Central memory CD8-positive, alpha-beta T cell (primary cell): ENCODE results near the gene RREB1.
A peak's percentile ranks its signal among the peaks of the same experiment; 100 is the strongest.

Experiments used
- ATAC-seq: fragments of 150-1000 bp; cut with Tn5 transposase; replicated peaks from 2 replicates; pipeline ENCODE4 v1.10.0; 2022; ENCODE audit warnings: mild to moderate bottlenecking, moderate FRiP score, moderate number of reproducible peaks; ENCODE audit not compliant: poor library complexity, severe bottlenecking; ENCODE audit errors: extremely low read depth
- DNase-seq, 2 donors: peaks; one replicate each; pipeline ENCODE4 v3.0.0; 2021; ENCODE audit warnings: low spot score in 2 of 2
- H3K27ac Mint-ChIP-seq: one replicate; pipeline ENCODE4 v1.8.0; 2022; ENCODE audit warnings: low read depth, mild to moderate bottlenecking, moderate library complexity, mixed read lengths
- H3K27me3 Mint-ChIP-seq: one replicate; pipeline ENCODE4 v1.8.0; 2022; ENCODE audit warnings: mixed read lengths
- H3K36me3 Mint-ChIP-seq: one replicate; pipeline ENCODE4 v1.8.0; 2022; ENCODE audit warnings: mild to moderate bottlenecking, moderate library complexity, mixed read lengths; ENCODE audit not compliant: insufficient read depth
- H3K4me1 Mint-ChIP-seq: one replicate; pipeline ENCODE4 v1.8.0; 2022; ENCODE audit warnings: mixed read lengths
- H3K4me3 Mint-ChIP-seq: one replicate; pipeline ENCODE4 v1.8.0; 2022; ENCODE audit warnings: mild to moderate bottlenecking, moderate library complexity, mixed read lengths
- H3K9me3 Mint-ChIP-seq: one replicate; pipeline ENCODE4 v1.8.0; 2022; ENCODE audit warnings: mixed read lengths

Gene RREB1

DNA sequence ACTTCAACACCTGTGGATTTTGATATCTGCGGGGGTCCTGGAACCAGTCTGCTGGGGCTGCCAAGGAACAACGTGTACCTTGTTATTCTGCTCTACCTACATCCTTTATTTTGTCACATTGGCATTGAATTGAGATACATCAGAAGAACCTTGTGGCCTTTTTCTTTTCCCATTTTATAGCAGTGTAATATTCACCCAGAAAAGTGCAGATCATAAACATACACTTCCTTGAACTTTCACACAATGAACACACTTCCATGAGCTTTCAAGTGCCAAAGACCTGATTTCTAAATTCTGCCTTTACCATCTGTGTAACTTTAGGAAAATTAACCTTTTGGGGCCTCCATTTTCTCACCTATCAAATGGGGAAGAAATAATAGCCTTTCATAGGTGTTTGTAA lies 29.9 kb upstream of the RREB1 start:
- Mint-ChIP-seq H3K36me3 (peaks cover 1% of the 10 kb centered on the region), H3K9me3 (no peaks in the 10 kb centered on the region), H3K27me3 (no peaks in the 10 kb centered on the region), H3K27ac (no peak overlapping the region), H3K4me1 (peaks cover 14% of the 10 kb centered on the region), H3K4me3 (no peak overlapping the region)
- ATAC-seq (no peak), DNase-seq (no peak)

- DNase-seq (no peak), ATAC-seq (no peak)
- no peak overlapping the region for H3K4me3 Mint-ChIP-seq
- no peak overlapping the region for H3K27ac Mint-ChIP-seq
- no peaks in the 10 kb centered on the region for H3K9me3 Mint-ChIP-seq
- peaks cover under 1% of the 10 kb centered on the region for H3K36me3 Mint-ChIP-seq
- H3K4me1 Mint-ChIP-seq = peaks cover 10% of the 10 kb centered on the region
- no peaks in the 10 kb centered on the region for H3K27me3 Mint-ChIP-seq
Observed at GRCh38 chr6:7078856-7079255, 28.9 kb upstream of the RREB1 start.

- H3K27me3 Mint-ChIP-seq = no peaks in the 10 kb centered on the region
Observed at GRCh38 chr6:7080311-7080710, 27.4 kb upstream of the RREB1 start.

GRCh38 chr6:7085911-7086310 lies 21.9 kb upstream of the RREB1 start:
- ATAC-seq = no peak
- Mint-ChIP-seq H3K9me3 (no peaks in the 10 kb centered on the region), H3K27ac (peak overlapping the region; percentile 71)

More at GRCh38 chr6:7080311-7080710, 27.4 kb upstream of the RREB1 start:
- no peak overlapping the region for H3K27ac Mint-ChIP-seq
- peaks cover 4% of the 10 kb centered on the region for H3K4me1 Mint-ChIP-seq
- DNase-seq = no peak
- H3K4me3 Mint-ChIP-seq = no peak overlapping the region
- H3K36me3 Mint-ChIP-seq = peaks cover under 1% of the 10 kb centered on the region
- no peak for ATAC-seq
- H3K9me3 Mint-ChIP-seq = no peaks in the 10 kb centered on the region

DNA sequence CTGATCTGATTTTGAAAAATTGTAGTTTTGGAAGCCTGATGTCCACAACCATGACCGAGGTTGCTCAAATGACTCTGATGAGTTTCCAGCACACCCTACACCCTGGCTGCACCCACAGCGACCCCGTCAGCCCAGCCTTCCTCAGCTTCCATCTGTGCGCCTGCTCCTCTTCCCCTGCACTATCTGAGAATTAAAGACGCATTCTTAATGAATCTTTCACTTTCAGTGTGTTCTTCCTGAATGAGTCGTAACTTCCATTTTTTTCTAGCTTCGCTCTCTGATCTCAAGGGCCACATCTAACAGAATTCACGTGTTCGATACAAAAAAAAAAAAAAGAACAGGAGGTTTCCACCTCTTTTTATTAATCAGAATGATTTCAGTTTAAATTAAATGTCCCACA lies 21.3 kb upstream of the RREB1 start:
- Mint-ChIP-seq H3K27me3 (no peaks in the 10 kb centered on the region), H3K4me1 (peaks cover 23% of the 10 kb centered on the region), H3K27ac (peak overlapping the region; percentile 92), H3K36me3 (peaks cover 5% of the 10 kb centered on the region), H3K9me3 (no peaks in the 10 kb centered on the region), H3K4me3 (peak overlapping the region; percentile 73)
- DNase-seq = no peak
- ATAC-seq = peak; percentile 37

More at GRCh38 chr6:7085911-7086310, 21.9 kb upstream of the RREB1 start:
- Mint-ChIP-seq H3K4me1 (peaks cover 23% of the 10 kb centered on the region), H3K36me3 (peaks cover 5% of the 10 kb centered on the region), H3K4me3 (peak overlapping the region; percentile 73), H3K27me3 (no peaks in the 10 kb centered on the region)
- DNase-seq = no peak

GRCh38 chr6:7087066-7087465 lies 20.7 kb upstream of the RREB1 start:
- peak; percentile 29 for ATAC-seq
- peak overlapping the region; percentile 92 for H3K27ac Mint-ChIP-seq

GRCh38 chr6:7087491-7087979 lies 20.2 kb upstream of the RREB1 start:
- H3K27me3 Mint-ChIP-seq = no peaks in the 10 kb centered on the region
- peaks cover 5% of the 10 kb centered on the region for H3K36me3 Mint-ChIP-seq
- H3K4me3 Mint-ChIP-seq = peak overlapping the region; percentile 73
- DNase-seq = no peak
- peak overlapping the region; percentile 92 for H3K27ac Mint-ChIP-seq
- H3K9me3 Mint-ChIP-seq = no peaks in the 10 kb centered on the region
- peak; percentile 60 for ATAC-seq
- H3K4me1 Mint-ChIP-seq = peaks cover 23% of the 10 kb centered on the region

More at GRCh38 chr6:7087066-7087465, 20.7 kb upstream of the RREB1 start:
- Mint-ChIP-seq H3K9me3 (no peaks in the 10 kb centered on the region), H3K27me3 (no peaks in the 10 kb centered on the region), H3K36me3 (peaks cover 5% of the 10 kb centered on the region), H3K4me1 (peaks cover 23% of the 10 kb centered on the region), H3K4me3 (peak overlapping the region; percentile 73)
- DNase-seq = no peak

DNA sequence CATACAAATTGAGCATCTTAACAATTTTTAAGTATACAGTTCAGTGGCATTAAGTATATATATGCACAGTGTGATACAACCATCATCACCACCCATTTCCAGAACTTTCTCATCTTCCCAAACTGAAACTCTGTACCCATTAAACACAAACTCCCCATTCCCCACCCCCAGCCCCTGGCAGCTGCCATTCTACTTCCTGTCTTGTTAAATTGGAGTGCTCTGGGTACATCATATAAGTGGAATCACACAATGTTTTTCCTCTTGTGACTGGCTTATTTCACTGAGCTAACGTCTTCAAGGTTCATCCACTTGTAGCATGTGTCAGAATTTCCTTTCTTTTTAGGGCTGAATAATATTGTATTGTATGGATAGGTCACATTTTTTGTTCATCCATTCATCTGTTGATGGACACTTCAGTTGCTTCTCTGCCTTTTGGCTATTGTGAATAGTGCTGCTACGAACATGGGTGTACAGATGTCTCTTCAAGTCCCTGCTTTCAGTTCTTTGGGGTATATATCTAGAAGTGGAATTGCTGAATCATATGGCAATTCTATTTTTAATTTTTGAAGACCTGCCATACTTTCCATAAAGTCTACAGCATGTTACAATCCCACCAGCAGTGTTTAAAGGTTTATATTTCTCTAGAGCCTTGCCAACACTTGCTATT lies 19.6 kb upstream of the RREB1 start:
- Mint-ChIP-seq H3K4me3 (peak overlapping the region; percentile 73), H3K36me3 (peaks cover 5% of the 10 kb centered on the region), H3K4me1 (peaks cover 23% of the 10 kb centered on the region), H3K27ac (peak overlapping the region; percentile 92), H3K9me3 (no peaks in the 10 kb centered on the region), H3K27me3 (no peaks in the 10 kb centered on the region)
- DNase-seq (no peak), ATAC-seq (no peak)

GRCh38 chr6:7098993-7099392 lies 8.8 kb upstream of the RREB1 start:
- H3K4me1 Mint-ChIP-seq = no peaks in the 10 kb centered on the region
- H3K4me3 Mint-ChIP-seq = no peak overlapping the region
- no peaks in the 10 kb centered on the region for H3K27me3 Mint-ChIP-seq
- H3K36me3 Mint-ChIP-seq = no peaks in the 10 kb centered on the region
- DNase-seq (no peak), ATAC-seq (no peak)
- H3K9me3 Mint-ChIP-seq = no peaks in the 10 kb centered on the region
- no peak overlapping the region for H3K27ac Mint-ChIP-seq

- no peaks in the 10 kb centered on the region for H3K27me3 Mint-ChIP-seq
- ATAC-seq (no peak), DNase-seq (no peak)
- no peaks in the 10 kb centered on the region for H3K36me3 Mint-ChIP-seq
- no peaks in the 10 kb centered on the region for H3K9me3 Mint-ChIP-seq
- no peak overlapping the region for H3K4me3 Mint-ChIP-seq
- no peak overlapping the region for H3K27ac Mint-ChIP-seq
- no peaks in the 10 kb centered on the region for H3K4me1 Mint-ChIP-seq
Observed at GRCh38 chr6:7100072-7100752, 7.5 kb upstream of the RREB1 start.

GRCh38 chr6:7100753-7101081 lies 7.0 kb upstream of the RREB1 start:
- no peaks in the 10 kb centered on the region for H3K4me1 Mint-ChIP-seq
- no peak for ATAC-seq
- H3K9me3 Mint-ChIP-seq = no peaks in the 10 kb centered on the region
- no peak overlapping the region for H3K27ac Mint-ChIP-seq
- no peaks in the 10 kb centered on the region for H3K36me3 Mint-ChIP-seq
- no peaks in the 10 kb centered on the region for H3K27me3 Mint-ChIP-seq
- no peak overlapping the region for H3K4me3 Mint-ChIP-seq
- DNase-seq = no peak

DNA sequence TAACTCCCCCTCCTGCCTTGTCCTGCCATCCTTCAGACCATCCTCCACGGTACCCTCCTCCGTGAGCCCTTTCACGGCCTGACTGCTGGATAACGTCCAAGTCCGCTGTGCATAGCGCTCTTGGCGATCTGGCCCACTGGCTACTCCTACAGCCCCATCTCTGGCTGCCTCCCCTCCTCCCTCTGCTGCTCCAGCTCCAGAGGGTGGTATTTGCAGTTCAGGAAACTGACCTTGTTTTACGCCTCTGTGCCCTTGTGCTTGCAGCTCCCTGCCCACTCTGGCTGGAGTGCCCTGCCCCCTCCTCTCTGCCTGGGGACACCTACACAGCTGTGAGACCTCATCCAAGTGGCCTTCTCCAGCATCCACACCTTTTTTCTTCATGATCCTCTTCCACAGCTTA lies 6.5 kb upstream of the RREB1 start:
- no peak for ATAC-seq

GRCh38 chr6:7104752-7105151 lies 3.0 kb upstream of the RREB1 start:
- DNase-seq = no peak
- no peak for ATAC-seq
- H3K27ac Mint-ChIP-seq = no peak overlapping the region
- H3K9me3 Mint-ChIP-seq = no peaks in the 10 kb centered on the region
- peaks cover 10% of the 10 kb centered on the region for H3K36me3 Mint-ChIP-seq
- H3K27me3 Mint-ChIP-seq = no peaks in the 10 kb centered on the region
- H3K4me1 Mint-ChIP-seq = peaks cover 12% of the 10 kb centered on the region
- no peak overlapping the region for H3K4me3 Mint-ChIP-seq

More for the DNA sequence above, 6.5 kb upstream of the RREB1 start:
- Mint-ChIP-seq H3K27me3 (no peaks in the 10 kb centered on the region), H3K4me3 (no peak overlapping the region), H3K9me3 (no peaks in the 10 kb centered on the region), H3K36me3 (no peaks in the 10 kb centered on the region), H3K4me1 (peaks cover under 1% of the 10 kb centered on the region), H3K27ac (no peak overlapping the region)
- no peak for DNase-seq
